IPS-NIHi11 (cell line): ENCODE data around the gene SLC16A3.

Experiments
- DNase-seq: peaks from one replicate; pipeline ENCODE4 v3.0.0; 2012; ENCODE audit warnings: mixed read lengths, low spot score

SLC16A3 gene

DNA sequence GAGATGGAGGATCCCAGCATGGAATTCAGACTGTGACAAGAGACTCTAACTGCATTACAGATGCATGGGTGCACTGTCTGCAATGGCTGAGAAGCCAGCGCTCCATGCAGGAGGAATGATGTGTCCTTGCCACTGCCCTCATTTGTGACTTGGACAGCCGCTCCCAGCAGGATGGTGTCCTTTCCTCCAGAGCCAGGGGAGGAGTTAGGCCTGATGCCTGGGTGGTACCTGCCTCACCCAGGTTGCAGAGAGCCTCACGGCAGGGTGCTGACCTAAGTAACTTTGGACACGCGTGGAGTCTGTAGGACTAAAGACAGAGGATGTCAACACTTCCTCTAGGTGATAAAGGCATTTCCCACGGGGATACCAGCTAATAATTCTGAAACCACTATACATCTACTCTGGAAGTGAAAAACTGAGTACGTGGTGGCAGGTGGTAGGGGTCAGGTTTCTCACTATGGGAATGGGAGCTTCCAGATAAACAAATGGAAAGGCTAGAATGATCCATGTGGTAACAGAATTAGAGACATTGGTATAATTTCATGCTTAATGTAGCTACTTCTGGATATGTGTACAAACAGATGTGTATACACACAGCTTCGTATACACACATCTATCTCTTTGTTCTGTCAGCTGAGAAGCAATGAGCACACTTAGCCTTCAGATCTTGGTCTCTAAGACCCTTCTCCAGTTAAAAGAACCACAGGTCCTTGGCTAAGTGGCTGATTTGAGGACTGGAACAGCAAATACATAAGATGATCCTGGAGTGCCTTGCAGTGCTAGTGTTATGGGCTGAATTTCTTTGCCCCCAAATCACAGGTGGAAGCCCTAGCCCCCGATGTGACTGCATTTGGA lies 58.4 kb downstream of the SLC16A3 start:
- DNase-seq: no peak

DNA sequence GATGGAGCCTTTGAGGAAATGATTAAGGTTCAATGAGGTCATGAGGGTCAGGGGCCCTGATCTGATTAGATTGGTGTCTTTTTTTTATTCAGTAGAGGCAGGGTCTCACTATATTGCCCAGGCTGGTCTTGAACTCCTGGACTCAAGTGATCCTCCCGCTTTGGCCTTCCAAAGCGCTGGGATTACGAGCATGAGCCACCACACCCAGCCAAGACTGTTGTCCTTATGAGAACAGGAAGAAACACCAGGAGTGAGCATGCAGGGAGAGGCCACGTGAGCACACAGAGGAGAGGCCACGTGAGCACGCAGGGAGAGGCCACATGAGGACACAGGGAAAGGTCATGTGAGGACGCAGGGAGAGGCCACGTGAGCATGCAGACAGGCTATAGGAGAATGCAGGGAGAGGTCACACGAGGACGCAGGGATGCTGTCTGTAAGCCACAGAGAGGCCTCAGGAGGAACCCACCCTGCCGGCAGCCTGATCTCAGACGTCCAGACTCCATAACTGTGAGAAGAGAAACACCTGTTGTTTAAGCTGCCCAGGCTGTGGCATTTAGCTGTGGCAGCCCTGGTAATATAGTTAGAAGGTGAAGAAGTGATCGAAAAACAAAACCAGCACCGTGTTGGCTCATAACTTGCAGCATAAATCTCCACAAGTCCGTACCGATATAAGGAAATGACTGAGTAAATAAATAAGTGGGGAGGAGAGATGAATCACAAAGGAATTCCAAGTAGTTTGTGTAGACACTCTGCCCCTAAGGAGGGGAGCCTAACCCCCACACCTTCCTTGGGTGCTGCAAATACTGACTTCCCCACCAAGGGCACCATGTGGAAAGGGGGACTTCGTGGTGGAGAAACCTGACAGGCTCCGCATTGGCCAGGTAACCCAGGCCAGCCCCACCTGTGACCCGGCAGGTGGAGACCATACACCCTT lies 59.3 kb downstream of the SLC16A3 start:
- no peak for DNase-seq
